Body of pancreas (tissue), 4 donors: ENCODE results near the gene IGSF21. TPM values are rescaled to one million over a fixed set of nuclear protein-coding genes. Genes with fewer than 3 reads are reported as not detected.

Experiments used
- ATAC-seq: fragments of 150-250 bp; one replicate; pipeline ENCODE4 v1.9.1; 2016
- DNase-seq, 4 donors: peaks; one replicate each; pipeline ENCODE4 v3.0.0-alpha.2; 2019
- H3K27ac ChIP-seq, 4 donors: fragments of 200-600 bp; sonication (generic); 1 replicate in 3 of 4; 2 replicates in 1 of 4; pipeline versions ENCODE4 v1.5.1 to v1.6.1; 2016 to 2019; ENCODE audit warnings: mild to moderate bottlenecking in 1 of 4, mixed read lengths in 1 of 4, moderate library complexity in 1 of 4
- H3K27me3 ChIP-seq, 2 donors: fragments of 200-600 bp; sonication (generic); one replicate each; pipeline ENCODE4 v1.6.0; 2016; ENCODE audit warnings: mild to moderate bottlenecking in 1 of 2
- H3K36me3 ChIP-seq, 2 donors: fragments of 200-600 bp; sonication (generic); replicated peaks in 1 of 2; 2 replicates each; pipeline ENCODE4 v1.5.1; 2016; ENCODE audit warnings: low read depth in 2 of 2; ENCODE audit not compliant: insufficient read depth in 1 of 2
- H3K4me1 ChIP-seq: fragments of 200-600 bp; sonication (generic); one replicate; pipeline ENCODE4 v1.6.0; 2016
- H3K4me3 ChIP-seq, 2 donors: fragments of 200-600 bp; sonication (generic); 1 replicate in 1 of 2; 2 replicates in 1 of 2; pipeline ENCODE4 v1.5.1; 2016 to 2019
- H3K9me3 ChIP-seq, 3 donors: fragments of 200-600 bp; sonication (generic); 1 replicate in 2 of 3; 2 replicates in 1 of 3; pipeline ENCODE4 v1.5.1; 2016
- CTCF ChIP-seq, 7 experiments: fragments of 450-650 bp in 4 of 7; fragments of 200-600 bp in 3 of 7; sonication (generic) in 3 of 7; IDR thresholded peaks; one replicate each; pipeline ENCODE4 v1.5.1; 2016 to 2019; ENCODE audit warnings: antibody characterized with exemption in 7 of 7
- POLR2A ChIP-seq, 3 donors: fragments of 450-650 bp; IDR thresholded peaks; one replicate each; pipeline ENCODE4 v1.6.1; 2016; ENCODE audit warnings: antibody characterized with exemption in 3 of 3, mild to moderate bottlenecking in 2 of 3
- WGBS, 2 donors: methylation state at CpG; one replicate each; pipeline ENCODE4 v1.1.5; 2017; 5-methylcytosine and 5-hydroxymethylcytosine counted together
- intact Hi-C: fragments of 100-400 bp; cut with DNase I; formaldehyde crosslinking; loops from one replicate; pipeline ENCODE4 v1.15.1; 2023
- total RNA-seq, 2 donors: library from RNA; depleted of rRNA; stranded (reverse); fragments of >200 nt; gene quantifications; one replicate each; pipeline ENCODE4 v1.1.0, GENCODE V29; 2016

Gene IGSF21
- total RNA-seq, 2 donors from 2014 or later: 0.33 to 2.1 TPM

DNA sequence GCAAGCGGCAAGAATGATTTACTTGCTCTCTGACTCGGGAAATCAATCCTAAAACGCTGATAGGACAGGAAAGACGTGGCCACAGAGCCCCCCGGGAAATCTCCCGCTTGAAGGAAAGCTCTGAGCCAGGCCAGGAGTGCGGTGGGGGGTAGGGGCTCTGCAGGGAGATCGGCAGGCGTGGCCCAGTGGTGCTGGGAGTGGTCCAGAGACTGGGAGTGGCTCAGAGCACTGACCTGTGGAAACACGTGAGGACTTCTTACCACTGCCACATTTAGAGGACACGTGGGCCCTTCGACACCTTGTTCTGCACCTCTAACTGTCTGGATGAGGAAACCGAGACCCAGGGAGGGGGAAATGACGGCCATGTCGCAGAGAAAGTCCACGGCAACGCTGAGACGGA is 243.1 kb downstream of the IGSF21 start:
- Histone ChIP-seq H3K36me3 (no peaks in the 10 kb centered on the region), H3K27ac (no peak overlapping the region), H3K27me3 (no peaks in the 10 kb centered on the region), H3K4me1 (no peaks in the 10 kb centered on the region), H3K4me3 (no peak overlapping the region), H3K9me3 (no peaks in the 10 kb centered on the region)
- intact Hi-C loops: no loop called here
- TF ChIP-seq CTCF (IDR thresholded peaks at IDR 0.05): no peak
- TF ChIP-seq POLR2A (IDR thresholded peaks at IDR 0.05): no peak
- no peak for ATAC-seq
- DNase-seq: no peak
- WGBS, 2 donors: 71 to 72% methylated on average over 17 to 18 of the region's 18 CpGs

DNA sequence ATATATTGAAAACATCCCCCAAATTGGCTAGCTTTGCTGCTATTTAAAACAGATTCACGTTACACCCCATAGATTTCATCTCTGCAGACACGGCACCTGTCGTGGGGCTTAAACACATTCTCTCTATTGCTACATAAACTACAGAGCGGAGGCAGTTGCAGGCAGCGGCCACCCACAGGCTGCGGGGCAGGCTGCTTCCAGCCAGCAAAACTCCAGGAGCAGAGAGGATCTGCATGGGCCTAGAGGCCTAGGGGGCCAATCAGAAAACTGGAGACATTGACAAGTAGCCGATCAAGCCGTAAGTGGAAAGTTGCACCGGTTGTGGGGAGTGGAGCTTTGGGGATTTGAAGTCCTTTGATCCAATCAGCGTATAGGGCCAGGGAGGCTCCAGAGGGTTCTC is 244.1 kb downstream of the IGSF21 start:
- Histone ChIP-seq H3K4me3 (no peak overlapping the region), H3K36me3 (no peaks in the 10 kb centered on the region), H3K27me3 (no peaks in the 10 kb centered on the region), H3K4me1 (no peaks in the 10 kb centered on the region), H3K9me3 (no peaks in the 10 kb centered on the region), H3K27ac (no peak overlapping the region)
- no peak for DNase-seq
- 85 to 89% methylated on average over 10 of the region's 10 CpGs for WGBS, 2 donors
- no peak for ATAC-seq
- TF ChIP-seq CTCF (IDR thresholded peaks at IDR 0.05) (no peak), POLR2A (IDR thresholded peaks at IDR 0.05) (no peak)
- intact Hi-C loops: no loop called here

- H3K4me3 ChIP-seq: no peak overlapping the region
- ATAC-seq (no peak), DNase-seq (no peak)
- intact Hi-C loops: no loop called here
- TF ChIP-seq POLR2A (IDR thresholded peaks at IDR 0.05) (no peak), CTCF (IDR thresholded peaks at IDR 0.05) (no peak)
- WGBS, 2 donors: 33 to 48% methylated on average over 10 to 17 of the region's 17 CpGs
- no peak overlapping the region for H3K27ac ChIP-seq
- no peaks in the 10 kb centered on the region for H3K36me3 ChIP-seq
- H3K9me3 ChIP-seq: no peaks in the 10 kb centered on the region
- H3K4me1 ChIP-seq: no peaks in the 10 kb centered on the region
- no peaks in the 10 kb centered on the region for H3K27me3 ChIP-seq
Measured at GRCh38 chr1:18352636-18353265, 245.2 kb downstream of the IGSF21 start.

- no peak for ATAC-seq
- TF ChIP-seq CTCF (IDR thresholded peaks at IDR 0.05): no peak
- TF ChIP-seq POLR2A (IDR thresholded peaks at IDR 0.05): no peak
Measured at GRCh38 chr1:18353528-18353927, 245.9 kb downstream of the IGSF21 start.

GRCh38 chr1:18353992-18354391 is 246.4 kb downstream of the IGSF21 start:
- H3K4me3 ChIP-seq: no peak overlapping the region
- no peaks in the 10 kb centered on the region for H3K27me3 ChIP-seq
- 51 to 58% methylated on average over 2 of the region's 2 CpGs for WGBS, 2 donors
- H3K4me1 ChIP-seq: no peaks in the 10 kb centered on the region
- H3K9me3 ChIP-seq: no peaks in the 10 kb centered on the region
- H3K27ac ChIP-seq: no peak overlapping the region
- intact Hi-C loops: no loop called here
- TF ChIP-seq POLR2A (IDR thresholded peaks at IDR 0.05) (no peak), CTCF (IDR thresholded peaks at IDR 0.05) (no peak)
- ATAC-seq: no peak
- no peak for DNase-seq
- no peaks in the 10 kb centered on the region for H3K36me3 ChIP-seq

More at GRCh38 chr1:18353528-18353927, 245.9 kb downstream of the IGSF21 start:
- intact Hi-C loops: no loop called here
- no peaks in the 10 kb centered on the region for H3K9me3 ChIP-seq
- no peaks in the 10 kb centered on the region for H3K36me3 ChIP-seq
- H3K4me1 ChIP-seq: no peaks in the 10 kb centered on the region
- no peak for DNase-seq
- no peak overlapping the region for H3K4me3 ChIP-seq
- WGBS, 2 donors: 87 to 88% methylated on average over 1 of the region's 1 CpG
- H3K27me3 ChIP-seq: no peaks in the 10 kb centered on the region
- H3K27ac ChIP-seq: no peak overlapping the region
